ENCODE results near the gene PCOLCE2.
A peak's percentile ranks its signal among the peaks of the same experiment; 100 is the strongest.

Gene PCOLCE2

DNA sequence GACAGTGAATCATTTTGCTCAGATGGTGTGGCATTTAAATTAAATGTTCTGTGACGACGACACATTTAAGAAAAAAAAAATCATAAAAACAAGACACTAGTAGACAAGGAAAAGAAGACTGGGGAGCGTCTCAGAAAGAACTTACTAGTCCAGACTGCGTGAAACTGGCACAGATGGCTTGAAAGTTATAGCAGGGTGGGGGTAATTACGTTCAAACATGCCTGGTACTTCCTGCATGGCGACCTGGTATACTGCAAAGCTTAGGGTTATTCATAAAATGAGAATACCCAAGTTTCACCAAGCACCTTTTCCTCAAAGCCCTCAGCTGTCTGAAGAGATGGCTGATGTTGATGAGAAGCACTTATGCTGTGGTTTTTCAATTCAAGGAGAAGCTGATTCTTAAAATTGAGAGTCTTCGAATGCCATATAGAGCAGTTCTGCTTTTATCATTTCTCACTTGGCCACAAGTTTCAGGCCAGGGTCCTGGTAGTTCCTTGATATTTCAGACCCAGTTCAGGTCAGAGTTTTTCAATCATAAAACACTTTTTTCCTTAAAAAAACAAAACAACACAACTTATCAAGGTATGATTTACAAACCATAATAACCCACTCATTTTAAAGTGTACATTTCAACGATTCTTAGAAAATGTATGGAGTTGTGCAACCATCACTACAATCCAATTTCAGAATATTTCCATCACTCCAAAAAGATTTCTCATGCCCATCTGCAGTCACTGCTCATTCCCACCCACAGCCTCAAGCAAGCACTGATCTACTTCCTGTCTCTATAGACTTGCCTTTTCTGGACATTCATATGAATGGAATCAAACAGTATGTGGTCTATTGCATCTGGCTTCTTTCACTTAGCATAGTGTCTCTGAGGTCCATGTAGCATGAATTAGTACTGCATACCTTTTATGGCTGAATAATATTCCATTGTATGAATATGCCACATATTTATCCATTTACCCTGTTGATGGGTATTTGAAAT, 24.7 kb downstream of the PCOLCE2 start:
- no peak for DNase-seq (ENCODE audit: low spot score)

DNA sequence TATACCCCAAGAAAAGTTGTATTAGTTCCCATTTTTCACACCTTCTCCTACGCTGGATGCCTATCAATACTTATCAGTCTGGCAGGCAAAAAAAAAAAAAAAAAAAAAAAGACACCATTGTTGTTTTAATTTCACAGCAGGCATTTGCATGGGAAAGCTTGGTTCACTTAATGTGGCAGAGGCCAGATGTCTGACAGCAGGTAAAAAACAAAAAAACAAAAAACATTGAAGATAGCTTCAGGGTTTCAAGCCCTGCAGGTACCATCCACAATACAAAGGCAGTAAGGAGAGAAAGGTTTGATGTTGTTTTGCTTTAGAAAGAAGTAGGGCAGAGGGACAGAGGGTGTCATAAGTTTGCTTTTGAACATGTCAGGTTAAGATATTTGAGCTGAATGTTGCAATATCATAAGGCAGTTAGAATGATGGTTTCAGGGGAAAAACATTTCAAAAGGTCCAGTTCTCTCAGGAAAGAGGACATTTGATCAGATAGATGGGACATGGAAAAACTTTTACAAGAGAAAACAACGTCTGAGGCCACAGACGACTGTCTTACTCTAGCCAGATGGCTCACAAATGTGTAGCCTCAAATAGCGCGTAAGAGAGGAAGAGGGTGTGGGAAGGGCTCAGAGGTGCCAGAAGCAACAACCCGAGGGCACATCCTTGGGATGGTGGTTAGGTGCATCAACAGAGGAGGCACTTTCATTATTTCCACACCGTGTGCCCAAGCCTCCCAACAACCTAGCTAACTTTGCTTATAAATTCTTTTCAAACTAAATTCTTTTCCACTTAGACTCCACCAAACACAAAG, 25.7 kb downstream of the PCOLCE2 start:
- DNase-seq (ENCODE audit: low spot score): no peak

DNA sequence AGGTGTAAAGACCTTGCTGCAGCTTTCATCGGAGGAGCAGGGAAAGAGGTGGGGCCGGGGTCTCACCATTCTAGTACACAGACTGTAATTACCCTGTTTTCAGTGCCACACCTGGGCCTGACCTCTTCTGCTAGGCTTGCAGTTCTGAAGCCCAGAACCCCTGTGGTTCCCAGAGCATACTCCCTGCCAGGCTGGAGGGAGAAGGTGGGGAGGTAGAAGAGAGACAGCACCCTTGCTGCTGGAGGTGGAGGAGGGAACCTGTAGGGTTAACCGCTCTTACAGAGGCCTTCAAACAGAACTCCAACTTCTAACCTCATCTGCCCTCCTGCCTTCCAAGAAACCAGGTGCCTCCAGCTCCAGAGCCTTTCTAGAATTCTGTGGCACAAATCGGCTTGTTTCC, 27.0 kb downstream of the PCOLCE2 start:
- no peak for DNase-seq (ENCODE audit: low spot score)

DNA sequence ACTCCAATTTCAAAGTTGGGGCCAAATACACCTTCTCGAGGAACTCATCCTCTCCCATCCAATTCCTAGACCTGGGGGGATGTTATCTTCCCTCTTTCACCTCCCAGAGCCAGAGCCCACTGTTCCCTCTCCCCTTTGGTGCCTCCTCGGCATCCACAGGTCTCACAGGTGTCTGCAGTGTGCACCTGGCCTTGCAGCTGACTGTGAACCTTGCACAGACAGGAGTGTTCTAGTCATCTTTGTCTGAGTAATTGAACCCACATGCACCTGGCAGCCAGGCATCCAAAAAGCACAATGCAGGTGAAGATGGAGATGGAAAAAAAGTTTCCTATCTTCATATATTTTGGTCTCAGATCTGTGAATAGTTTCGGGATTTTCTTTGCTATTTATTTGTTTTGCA, 30.8 kb downstream of the PCOLCE2 start:
- DNase-seq (ENCODE audit: low spot score): no peak

- DNase-seq (ENCODE audit: low spot score): peak; percentile 48
These were observed 31.8 kb downstream of the PCOLCE2 start for GRCh38 chr3:142857056-142857455.

GRCh38 chr3:142853270-142854168, 35.4 kb downstream of the PCOLCE2 start:
- no peak for DNase-seq (ENCODE audit: low spot score)

DNA sequence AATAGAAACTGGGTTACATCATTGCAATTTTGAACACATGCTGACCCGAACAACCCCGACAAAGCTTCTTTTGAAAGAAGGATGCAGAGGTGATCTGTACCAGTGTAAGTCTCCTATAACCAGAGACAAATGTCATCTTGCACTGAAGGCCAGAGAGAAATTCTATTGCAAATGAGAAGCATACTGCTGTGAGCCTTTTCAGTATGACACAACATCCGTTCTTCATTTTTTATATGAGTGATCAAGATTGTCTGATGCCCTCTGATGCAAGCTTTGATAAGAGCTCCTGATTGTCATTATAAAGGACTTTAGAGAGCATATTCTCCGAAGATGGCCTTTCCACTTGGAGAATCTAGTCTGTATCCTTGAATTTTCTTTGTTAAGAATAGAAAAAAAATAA, 36.9 kb downstream of the PCOLCE2 start:
- DNase-seq (ENCODE audit: low spot score): no peak

GRCh38 chr3:142850395-142851023, 38.4 kb downstream of the PCOLCE2 start:
- no peak for DNase-seq (ENCODE audit: low spot score)

DNA sequence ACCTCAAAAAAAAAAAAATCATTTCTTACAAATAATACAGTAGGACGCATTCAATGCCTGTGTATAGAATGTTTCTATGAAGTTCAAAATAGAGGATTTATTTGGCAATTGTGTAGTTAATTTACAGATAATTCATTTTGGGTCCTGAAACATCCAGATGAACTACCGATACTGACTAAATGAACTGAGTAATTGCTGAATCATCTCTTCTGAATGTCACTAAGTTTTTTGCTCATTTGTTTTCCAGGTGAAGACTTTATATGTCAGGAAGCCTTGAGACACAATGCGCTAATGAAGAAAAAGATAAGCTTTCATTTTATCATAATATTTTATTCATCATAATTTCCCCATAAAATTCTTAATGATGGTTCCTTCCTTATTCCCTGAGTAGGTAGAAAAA, 39.7 kb downstream of the PCOLCE2 start:
- no peak for DNase-seq (ENCODE audit: low spot score)

- no peak for DNase-seq (ENCODE audit: low spot score)
These were observed 41.9 kb downstream of the PCOLCE2 start for GRCh38 chr3:142846779-142847577.

DNA sequence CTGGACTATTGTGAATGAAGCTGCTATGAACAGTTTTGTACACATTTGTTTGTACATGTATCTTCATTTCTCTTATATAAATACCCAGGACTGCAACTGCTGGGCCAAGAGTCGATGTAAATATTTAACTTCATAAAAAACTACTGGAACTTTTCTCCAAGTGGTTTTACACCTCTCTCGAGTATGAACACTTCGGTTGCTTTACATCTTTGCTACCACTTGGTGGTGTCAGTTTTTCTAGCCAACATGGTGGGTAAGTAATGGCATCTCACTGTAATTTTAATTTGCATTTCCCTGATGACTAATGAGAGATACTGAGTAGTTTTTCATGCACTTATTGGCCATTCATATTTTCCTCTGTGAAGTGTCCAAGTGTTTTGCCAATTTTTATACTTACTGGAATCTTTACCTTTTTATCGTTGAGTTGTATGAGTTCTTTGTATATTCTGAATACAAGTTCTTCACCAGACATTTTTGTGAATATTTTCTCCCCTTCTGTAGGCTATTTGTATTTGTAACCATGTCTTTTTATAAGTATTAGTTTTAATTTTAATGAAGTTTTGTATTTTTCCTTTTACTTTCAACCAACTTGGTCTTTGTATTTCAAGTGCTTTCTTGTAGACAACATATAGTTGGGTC, 44.4 kb downstream of the PCOLCE2 start:
- peak; percentile 80 for DNase-seq (ENCODE audit: low spot score)

DNA sequence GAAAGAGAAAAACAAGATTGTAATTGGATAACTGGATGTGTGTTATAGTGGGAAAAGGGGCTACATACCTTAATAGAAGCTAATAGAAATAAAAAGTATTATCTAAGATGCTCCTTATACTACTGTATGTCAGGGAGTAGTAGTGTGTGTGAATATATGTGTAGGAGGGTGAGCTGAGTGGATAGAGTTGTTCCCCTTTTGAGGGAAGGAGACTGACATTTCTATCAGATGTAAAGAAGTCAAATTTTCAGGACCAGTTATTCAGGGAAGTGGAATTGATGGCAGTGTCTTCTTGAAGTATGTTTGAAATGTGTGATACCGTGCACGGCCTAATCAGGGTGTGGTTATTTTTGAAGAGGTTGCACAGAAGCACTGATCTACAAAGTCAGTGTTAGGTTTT, 49.1 kb downstream of the PCOLCE2 start:
- no peak for DNase-seq (ENCODE audit: low spot score)

DNA sequence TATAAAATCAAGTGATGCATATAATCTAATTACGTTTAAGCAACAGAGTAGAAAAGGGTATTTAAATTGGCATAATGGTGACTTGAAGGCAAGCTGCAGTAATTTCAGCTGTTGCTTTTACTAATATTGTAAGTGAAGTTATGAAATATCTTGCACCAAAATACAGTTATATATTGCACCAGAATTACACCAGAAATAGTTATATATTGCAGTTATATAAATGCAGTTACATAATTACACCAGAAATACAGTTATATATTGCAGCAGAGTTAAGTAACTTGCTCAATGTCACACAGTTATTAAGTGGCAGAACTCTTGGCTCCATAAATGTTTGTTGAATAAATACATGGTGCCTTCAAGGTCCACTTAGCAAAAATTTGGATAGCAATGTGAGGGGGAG, 51.4 kb downstream of the PCOLCE2 start:
- no peak for DNase-seq (ENCODE audit: low spot score)

DNA sequence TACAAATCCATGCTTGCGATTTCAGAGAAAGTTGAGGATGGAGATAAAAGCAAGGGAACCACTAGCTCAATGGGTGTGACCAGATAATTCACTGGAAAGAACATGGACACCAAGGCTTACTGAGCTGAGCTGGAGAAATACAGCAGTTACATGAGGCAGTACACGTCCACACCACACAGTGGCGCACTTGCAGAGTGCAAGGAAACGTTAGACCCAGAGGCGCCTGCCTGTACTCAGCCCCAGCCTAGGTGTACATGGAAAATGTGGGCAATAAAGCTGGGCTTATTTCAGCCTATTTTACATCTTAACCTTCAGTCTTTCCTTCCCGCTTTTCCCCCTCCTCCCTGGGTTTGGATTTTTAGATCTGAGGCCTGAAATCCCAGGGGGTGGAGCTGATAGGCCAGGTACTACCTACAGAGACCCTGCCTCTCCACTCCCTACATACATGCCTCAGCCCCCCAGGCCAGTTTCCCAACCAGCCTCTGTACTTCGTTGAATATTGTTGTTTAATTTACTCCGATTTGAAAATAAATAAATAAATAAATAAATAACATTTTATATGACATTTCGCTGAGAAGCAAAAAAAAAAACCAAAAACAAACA, 60.1 kb downstream of the PCOLCE2 start:
- DNase-seq (ENCODE audit: low spot score): peak; percentile 89

DNA sequence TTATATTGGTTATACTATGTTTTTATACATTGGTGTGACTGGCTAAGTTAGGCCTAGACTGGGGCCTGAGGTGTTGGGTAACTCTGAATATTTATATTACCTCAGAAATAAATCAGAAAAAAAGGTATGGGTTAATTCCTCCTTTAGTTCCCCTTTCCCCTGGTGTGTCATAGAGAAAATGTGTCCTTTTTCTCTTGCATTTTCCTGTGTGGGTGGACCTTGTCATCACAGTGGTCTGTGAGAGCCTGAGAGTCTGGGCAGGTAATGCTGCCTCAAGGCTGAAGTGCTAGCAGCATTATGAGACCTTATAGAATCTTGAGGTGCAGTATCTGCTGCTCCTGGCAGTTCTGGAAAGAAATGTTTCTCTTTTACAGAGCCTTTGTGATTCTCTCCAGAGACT, 69.7 kb downstream of the PCOLCE2 start:
- no peak for DNase-seq (ENCODE audit: low spot score)

DNA sequence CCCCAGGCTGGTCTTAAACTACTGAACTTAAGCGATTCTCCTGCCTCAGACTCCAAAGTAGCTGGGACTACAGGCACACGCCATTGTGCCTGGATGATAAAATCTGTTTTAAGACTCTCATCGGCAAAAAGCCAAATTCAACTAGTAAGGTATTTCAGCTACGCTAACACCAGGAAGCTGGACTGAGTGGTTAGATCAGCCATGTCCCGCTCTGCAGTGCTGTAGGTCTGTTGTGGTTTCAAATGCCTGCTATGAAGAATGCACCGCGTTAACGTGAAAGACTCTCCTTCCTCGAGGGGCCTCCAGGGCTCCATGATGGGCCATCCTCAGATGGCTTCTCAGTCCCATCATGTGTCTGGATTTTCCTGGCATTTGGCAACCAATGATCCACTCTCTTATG, 70.2 kb downstream of the PCOLCE2 start:
- DNase-seq (ENCODE audit: low spot score): no peak

DNA sequence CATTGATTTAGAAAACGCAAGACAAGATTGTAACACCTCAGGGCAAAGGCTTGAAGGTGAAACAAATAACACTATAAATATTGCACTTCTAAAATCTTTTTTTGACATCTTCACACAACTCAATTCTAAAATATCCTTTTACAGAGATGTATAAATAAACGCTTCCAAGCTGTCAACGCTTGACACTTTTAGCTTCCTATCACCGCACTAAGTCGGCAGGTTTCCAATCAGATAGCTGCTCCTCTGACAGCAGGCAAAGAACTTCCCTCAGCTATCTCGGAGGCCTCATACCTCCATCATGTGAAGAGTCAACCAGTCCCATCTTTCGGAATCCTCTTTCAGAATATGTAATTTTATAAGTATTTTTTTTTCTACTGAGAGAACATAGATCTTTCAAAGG, 71.0 kb downstream of the PCOLCE2 start:
- DNase-seq (ENCODE audit: low spot score): no peak

GRCh38 chr3:142817356-142817755, 71.5 kb downstream of the PCOLCE2 start:
- DNase-seq (ENCODE audit: low spot score): no peak

- DNase-seq (ENCODE audit: low spot score): no peak
These were observed 73.1 kb downstream of the PCOLCE2 start for GRCh38 chr3:142815803-142816202.

DNA sequence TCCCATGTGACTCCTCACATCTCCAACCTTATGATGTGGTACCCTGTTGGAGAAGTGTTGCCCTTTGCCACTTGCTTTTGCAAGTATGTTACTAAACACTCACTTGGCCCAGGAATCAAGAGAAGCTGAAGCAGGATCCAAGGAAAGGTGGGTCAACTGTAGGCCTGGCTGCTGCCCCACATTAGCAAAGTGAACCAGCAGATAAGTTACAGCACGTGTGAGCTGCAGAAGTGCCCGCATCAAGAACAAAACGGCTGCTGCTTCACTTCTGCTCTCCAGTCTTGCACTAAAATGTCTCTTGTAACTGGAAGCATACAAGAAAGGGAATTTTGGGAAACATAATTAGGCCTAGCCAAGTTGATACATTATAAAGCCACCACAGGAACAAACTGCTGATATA, 79.6 kb downstream of the PCOLCE2 start:
- DNase-seq (ENCODE audit: low spot score): no peak

All from NAMALWA (cell line).